Endothelial cell of umbilical vein (primary cell): Measurements from ENCODE around the gene IFNA5. TPM values are rescaled to one million over a fixed set of nuclear protein-coding genes. Genes with fewer than 3 reads are reported as not detected.

Experiments used
- Bru-seq: library from RNA; stranded (reverse); fragments of 400-500 nt; gene quantifications from one replicate; lab custom pipeline; 2021; lab: Mats Ljungman, UMichigan
- BruChase-seq, 2 experiments: library from RNA; stranded (reverse); fragments of 400-500 nt; gene quantifications; one replicate each; lab custom pipeline; 2021; lab: Mats Ljungman, UMichigan
- BruUV-seq: library from RNA; stranded (reverse); fragments of 400-500 nt; replicated peaks from 2 replicates; lab custom pipeline; 2021; lab: Mats Ljungman, UMichigan
- CTCF ChIA-PET: fragments of 300-600, 350-600 bp; sonication (Branson Sonifier 250); formaldehyde crosslinking; loops from one replicate; lab custom pipeline; 2021; ENCODE audit warnings: antibody characterized with exemption, inconsistent platforms; lab: Charles Lee
- POLR2A ChIA-PET: fragments of 300-600, 350-600 bp; sonication (Branson Sonifier 250); formaldehyde crosslinking; loops from one replicate; lab custom pipeline; 2021; ENCODE audit warnings: antibody characterized with exemption, inconsistent platforms; lab: Charles Lee
- DNase-seq: peaks from one replicate; pipeline ENCODE4 v3.0.0-alpha.2; 2011; ENCODE audit warnings: low read depth, low spot score
- FAIRE-seq: peaks from 2 replicates; lab custom pipeline; 2011; peaks lifted over from hg19 to GRCh38; lab: Jason Lieb, UNC
- H2AFZ ChIP-seq: 2 replicates; pipeline ENCODE4 v1.6.0; 2012; ENCODE audit warnings: low read depth, low read length, control low read depth, inconsistent platforms
- H3K27ac ChIP-seq: 2 replicates; pipeline ENCODE4 v1.5.1; 2011; ENCODE audit warnings: low read depth, mild to moderate bottlenecking, control low read depth, low read length, moderate library complexity; ENCODE audit not compliant: insufficient read depth
- H3K27me3 ChIP-seq, 2 experiments: 2 replicates each; pipeline versions ENCODE4 v1.6.0 to v1.6.1; 2011; ENCODE audit warnings: low read length in 2 of 2, mixed read lengths in 1 of 2; ENCODE audit not compliant: control insufficient read depth in 2 of 2, insufficient read depth in 2 of 2
- H3K36me3 ChIP-seq, 2 experiments: 2 replicates in 1 of 2; 3 replicates in 1 of 2; pipeline ENCODE4 v1.5.1; 2011; ENCODE audit warnings: low read length in 2 of 2, mild to moderate bottlenecking in 1 of 2, moderate library complexity in 1 of 2; ENCODE audit not compliant: control insufficient read depth in 2 of 2, insufficient read depth in 2 of 2; ENCODE audit errors: extremely low read depth in 1 of 2
- H3K4me1 ChIP-seq: 3 replicates; pipeline ENCODE4 v1.5.1; 2011; ENCODE audit warnings: mild to moderate bottlenecking, low read length; ENCODE audit not compliant: control insufficient read depth, insufficient read depth; ENCODE audit errors: extremely low read depth
- H3K4me2 ChIP-seq: 2 replicates; pipeline ENCODE4 v1.6.1; 2011; ENCODE audit warnings: low read length, control low read depth, mixed read lengths; ENCODE audit not compliant: insufficient read depth
- H3K4me3 ChIP-seq, 3 experiments: fragments of 200-600 bp in 1 of 3; sonication (generic), shearing (Covaris generic) in 1 of 3; replicated peaks in 1 of 3; 2 replicates each; pipeline ENCODE4 v1.5.1; 2011 to 2016; ENCODE audit warnings: control low read depth in 3 of 3, low read length in 3 of 3, mild to moderate bottlenecking in 2 of 3, inconsistent platforms in 1 of 3, low read depth in 1 of 3, moderate library complexity in 1 of 3; ENCODE audit not compliant: insufficient read depth in 1 of 3
- H3K79me2 ChIP-seq: 2 replicates; pipeline ENCODE4 v1.6.0; 2012; ENCODE audit warnings: low read length, inconsistent platforms; ENCODE audit not compliant: control insufficient read depth, insufficient read depth
- H3K9ac ChIP-seq: replicated peaks from 2 replicates; pipeline ENCODE3; 2011; ENCODE audit warnings: low read length, control low read depth; ENCODE audit not compliant: insufficient read depth; ENCODE audit errors: extremely low read depth
- H3K9me1 ChIP-seq: replicated peaks from 3 replicates; pipeline ENCODE4 v1.6.0; 2011; ENCODE audit warnings: mild to moderate bottlenecking, low read length; ENCODE audit not compliant: control insufficient read depth, insufficient read depth; ENCODE audit errors: extremely low read depth
- H3K9me3 ChIP-seq: replicated peaks from 2 replicates; pipeline ENCODE4 v1.5.1; 2012; ENCODE audit warnings: low read length, inconsistent platforms; ENCODE audit not compliant: control insufficient read depth, insufficient read depth
- H4K20me1 ChIP-seq: replicated peaks from 2 replicates; pipeline ENCODE3; 2011; ENCODE audit warnings: mild to moderate bottlenecking, low read length; ENCODE audit not compliant: control insufficient read depth, insufficient read depth; ENCODE audit errors: extremely low read depth
- EZH2 ChIP-seq: IDR thresholded peaks from 2 replicates; pipeline ENCODE4 v1.6.1; 2012; ENCODE audit warnings: borderline replicate concordance, low read depth, mild to moderate bottlenecking, moderate library complexity, low read length, inconsistent platforms; ENCODE audit not compliant: severe bottlenecking
- FOS ChIP-seq: IDR thresholded peaks from 2 replicates; pipeline ENCODE4 v1.6.1; 2011; ENCODE audit warnings: mild to moderate bottlenecking, low read length, moderate library complexity, borderline replicate concordance; ENCODE audit not compliant: insufficient read depth
- GATA2 ChIP-seq: IDR thresholded peaks from 2 replicates; pipeline ENCODE4 v1.7.0; 2011; ENCODE audit warnings: low read depth, mild to moderate bottlenecking, moderate library complexity, mixed read lengths, low read length; ENCODE audit not compliant: insufficient read length, insufficient read depth
- JUN ChIP-seq: IDR thresholded peaks from 2 replicates; pipeline ENCODE4 v1.6.1; 2011; ENCODE audit warnings: borderline replicate concordance, low read depth; ENCODE audit not compliant: insufficient read length, insufficient read depth
- MYC ChIP-seq: IDR thresholded peaks from one replicate; pipeline ENCODE4 v1.6.1; 2011; ENCODE audit warnings: mild to moderate bottlenecking, low read depth, low read length
- POLR2A ChIP-seq: IDR thresholded peaks from 2 replicates; pipeline ENCODE4 v1.6.1; 2012; ENCODE audit warnings: low read depth, mild to moderate bottlenecking, control low read depth, low read length
- POLR2AphosphoS5 ChIP-seq: IDR thresholded peaks from 2 replicates; pipeline ENCODE4 v1.6.1; 2012; ENCODE audit warnings: low read depth, mild to moderate bottlenecking, control low read depth, low read length, moderate library complexity; ENCODE audit not compliant: insufficient read depth
- dilution Hi-C: fragments of 300-500 bp; cut with MboI; formaldehyde crosslinking; loops from one replicate; pipeline ENCODE4 v1.15.0; 2019; ENCODE audit warnings: low sequenced_read_pairs; ENCODE audit not compliant: extremely low pct_ligation_motif_present
- intact Hi-C: fragments of 100-400 bp; cut with micrococcal nuclease; formaldehyde crosslinking; loops from one replicate; pipeline ENCODE4 v1.10.0; 2022
- long read RNA-seq: library from polyadenylated mRNA; stranded (forward); transcript quantifications from one replicate; pipeline ENCODE4 v2.0.0, GENCODE V29; 2021
- polyA minus RNA-seq, 3 experiments: library from RNA; depleted of rRNA, polyadenylated mRNA; stranded (reverse); fragments of >200 nt; gene quantifications; 1 replicate in 1 of 3; 2 replicates in 2 of 3; pipeline ENCODE4 v1.2.3, GENCODE V29; 2011
- polyA plus RNA-seq, 4 experiments: library from polyadenylated mRNA; depleted of rRNA in 3 of 4; stranded (reverse) in 3 of 4; unstranded in 1 of 4; fragments of >200 nt; gene quantifications; 2 replicates each; pipeline versions ENCODE4 v1.2.1 to v1.2.3, GENCODE V29; 2011 to 2012; ENCODE audit warnings: missing spikeins in 1 of 4
- total RNA-seq: library from RNA; stranded (reverse); gene quantifications from 2 replicates; pipeline ENCODE4 v1.2.3, GENCODE V29; 2021
- TF ChIP-seq, protein P1 (sequence below): IDR thresholded peaks from 2 replicates; pipeline ENCODE4 v1.6.1; 2011; ENCODE audit not compliant: insufficient read depth, insufficient read length
- TF ChIP-seq, protein P2 (sequence below), 2 donors: IDR thresholded peaks; 1 replicate in 1 of 2; 2 replicates in 1 of 2; pipeline ENCODE4 v1.5.1; 2011; ENCODE audit warnings: low read length in 2 of 2, mild to moderate bottlenecking in 2 of 2, moderate library complexity in 2 of 2, control low read depth in 1 of 2, inconsistent platforms in 1 of 2, low read depth in 1 of 2; ENCODE audit not compliant: insufficient read depth in 1 of 2; ENCODE audit errors: extremely low read depth in 1 of 2

IFNA5 gene
- total RNA-seq (not detected in 2 replicates), polyA plus RNA-seq (not detected in 2 replicates), polyA minus RNA-seq (not detected in 2 replicates), Bru-seq, nascent RNA (percentile 34 among the genes with signal in this experiment), BruChase-seq, experiment 1, labeled RNA remaining after a 6-hour chase (percentile 36 among the genes with signal in this experiment), BruChase-seq, experiment 2, labeled RNA remaining after a 2-hour chase (percentile 39 among the genes with signal in this experiment)
- polyA plus RNA-seq (2011; cell fraction: cytosol; rRNA removed) = not detected in 2 replicates
- not detected in 2 replicates for polyA plus RNA-seq (2011; cell fraction: nucleus; rRNA removed)
- polyA plus RNA-seq (2012) = not detected in 2 replicates
- polyA minus RNA-seq (2011; cell fraction: cytosol; rRNA and poly(A)+ RNA removed) = not detected
- polyA minus RNA-seq (2011; cell fraction: nucleus; rRNA and poly(A)+ RNA removed) = not detected in 2 replicates
- long read RNA-seq = 0 reads

DNA sequence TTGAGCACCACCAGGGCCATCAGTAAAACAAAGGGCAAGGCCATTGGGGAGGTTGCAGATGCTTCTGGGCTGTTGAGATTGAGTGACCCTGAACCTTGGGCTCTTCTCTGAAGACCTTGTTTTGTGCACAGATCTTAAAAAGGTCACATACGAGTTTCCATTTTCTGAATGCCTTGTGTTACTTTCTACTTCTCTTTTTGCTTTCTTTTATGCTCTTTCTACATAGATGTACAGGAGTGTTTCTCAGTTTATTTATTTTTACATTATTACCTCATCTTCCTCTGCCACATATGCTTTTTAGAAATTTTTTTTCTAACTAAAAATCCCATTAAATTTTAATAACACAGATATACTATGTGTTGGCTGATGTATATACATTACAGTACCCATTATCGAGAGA lies at the start of gene IFNA5:
Gene IFNA5 (minus strand): TSS at position 101 of the 400 bp plus-strand sequence. CDS start 57 bp downstream, at position 44.
- Histone ChIP-seq H2AFZ (no peak within 1 kb of the TSS), H3K79me2 (no peaks in the 10 kb centered on the region), H4K20me1 (no peaks in the 10 kb centered on the region), H3K4me2 (no peak within 1 kb of the TSS), H3K9me3 (no peaks in the 10 kb centered on the region), H3K27me3 (peaks cover 12 to 47% of the 10 kb centered on the region in 2 experiments), H3K36me3 (no peaks in the 10 kb centered on the region), H3K4me1 (no peaks in the 10 kb centered on the region), H3K4me3 (no peak within 1 kb of the TSS), H3K9me1 (no peaks in the 10 kb centered on the region), H3K27ac (no peak within 1 kb of the TSS), H3K9ac (no peak within 1 kb of the TSS)
- POLR2A ChIA-PET = no interaction called here
- BruUV-seq = no TSS peak
- dilution Hi-C loops = no loop called here
- CTCF ChIA-PET = interaction anchor here (1.0 kb wide), 1 partner anchor 129 kb away, joined by 3 read pairs; no protein-coding TSS in a partner anchor
- FAIRE-seq = no peak
- no peak for TF ChIP-seq JUN
- TF ChIP-seq POLR2AphosphoS5 = no peak
- TF ChIP-seq, protein P1, sequence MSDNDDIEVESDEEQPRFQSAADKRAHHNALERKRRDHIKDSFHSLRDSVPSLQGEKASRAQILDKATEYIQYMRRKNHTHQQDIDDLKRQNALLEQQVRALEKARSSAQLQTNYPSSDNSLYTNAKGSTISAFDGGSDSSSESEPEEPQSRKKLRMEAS = no peak
- TF ChIP-seq MYC = no peak
- TF ChIP-seq POLR2A = no peak
- intact Hi-C loops = no loop called here
- no peak for DNase-seq

DNA sequence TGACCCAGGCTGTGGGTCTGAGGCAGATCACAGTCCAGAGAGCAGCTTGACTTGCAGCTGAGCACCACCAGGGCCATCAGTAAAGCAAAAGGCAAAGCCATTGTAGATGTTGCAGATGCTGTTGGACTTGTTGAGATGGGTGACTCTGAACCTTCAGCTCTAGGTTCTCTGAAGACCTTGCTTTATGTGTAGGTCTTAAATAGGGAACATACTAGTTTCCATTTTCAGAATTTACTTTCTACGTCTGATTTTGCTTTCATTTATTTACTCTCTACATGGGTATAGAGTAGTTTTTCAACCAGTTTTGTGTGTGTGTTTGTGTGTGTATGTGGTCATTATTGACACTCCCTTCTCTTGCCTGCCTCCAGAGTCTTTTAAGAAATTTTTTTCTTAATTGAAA lies 45.7 kb upstream of the IFNA5 start, which contains the start of gene IFNA6:
Gene IFNA6 (minus strand): TSS at position 101 of the 400 bp plus-strand sequence. CDS start 0 bp downstream, at position 101.
- Histone ChIP-seq H3K9me1 (no peaks in the 10 kb centered on the region), H3K4me1 (no peaks in the 10 kb centered on the region), H3K79me2 (no peaks in the 10 kb centered on the region), H3K27ac (no peak within 1 kb of the TSS), H2AFZ (no peak within 1 kb of the TSS), H3K36me3 (no peaks in the 10 kb centered on the region), H3K4me2 (no peak within 1 kb of the TSS), H4K20me1 (no peaks in the 10 kb centered on the region), H3K27me3 (peaks cover 11 to 40% of the 10 kb centered on the region in 2 experiments), H3K9ac (no peak within 1 kb of the TSS), H3K4me3 (no peak within 1 kb of the TSS), H3K9me3 (no peaks in the 10 kb centered on the region)
- dilution Hi-C loops (no loop called here), intact Hi-C loops (no loop called here)
- no TSS peak for BruUV-seq
- TF ChIP-seq, protein P1 = no peak
- no peak for TF ChIP-seq FOS
- no peak for TF ChIP-seq EZH2
- no peak for TF ChIP-seq POLR2A
- TF ChIP-seq, protein P2, sequence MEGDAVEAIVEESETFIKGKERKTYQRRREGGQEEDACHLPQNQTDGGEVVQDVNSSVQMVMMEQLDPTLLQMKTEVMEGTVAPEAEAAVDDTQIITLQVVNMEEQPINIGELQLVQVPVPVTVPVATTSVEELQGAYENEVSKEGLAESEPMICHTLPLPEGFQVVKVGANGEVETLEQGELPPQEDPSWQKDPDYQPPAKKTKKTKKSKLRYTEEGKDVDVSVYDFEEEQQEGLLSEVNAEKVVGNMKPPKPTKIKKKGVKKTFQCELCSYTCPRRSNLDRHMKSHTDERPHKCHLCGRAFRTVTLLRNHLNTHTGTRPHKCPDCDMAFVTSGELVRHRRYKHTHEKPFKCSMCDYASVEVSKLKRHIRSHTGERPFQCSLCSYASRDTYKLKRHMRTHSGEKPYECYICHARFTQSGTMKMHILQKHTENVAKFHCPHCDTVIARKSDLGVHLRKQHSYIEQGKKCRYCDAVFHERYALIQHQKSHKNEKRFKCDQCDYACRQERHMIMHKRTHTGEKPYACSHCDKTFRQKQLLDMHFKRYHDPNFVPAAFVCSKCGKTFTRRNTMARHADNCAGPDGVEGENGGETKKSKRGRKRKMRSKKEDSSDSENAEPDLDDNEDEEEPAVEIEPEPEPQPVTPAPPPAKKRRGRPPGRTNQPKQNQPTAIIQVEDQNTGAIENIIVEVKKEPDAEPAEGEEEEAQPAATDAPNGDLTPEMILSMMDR (IDR thresholded peaks at IDR 0.05; ENCODE audit: extremely low read depth in 1 of 2, insufficient read depth in 1 of 2, low read depth in 1 of 2, low read length in 2 of 2) = no peak
- TF ChIP-seq JUN = no peak
- TF ChIP-seq MYC = no peak
- TF ChIP-seq POLR2AphosphoS5 = no peak
- no peak for TF ChIP-seq GATA2
- ChIA-PET POLR2A (no interaction called here), CTCF (interaction anchor here (1.4 to 2.0 kb wide), 2 partner anchors 24 to 45 kb away, joined by 3 to 7 read pairs; no protein-coding TSS in a partner anchor)
- no peak for FAIRE-seq
- DNase-seq = no peak
